ENCODE measurements around the gene PAK3.
A peak's percentile ranks its signal among the peaks of the same experiment; 100 is the strongest.

PAK3 gene

GRCh38 chrX:111244235-111244750, 148.3 kb downstream of the PAK3 start:
- Histone ChIP-seq H3K79me2 (ENCODE audit: low read length) (no peaks in the 10 kb centered on the region), H3K36me3 (replicated peaks; ENCODE audit: low read depth, low read length) (no peaks in the 10 kb centered on the region), H3K9ac (ENCODE audit: low read length) (no peak overlapping the region), H3K4me3 (ENCODE audit: low read length) (no peak overlapping the region), H3K4me1 (ENCODE audit: low read length) (no peaks in the 10 kb centered on the region), H3K27ac (ENCODE audit: low read length) (no peak overlapping the region), H4K20me1 (ENCODE audit: insufficient read depth, low read length) (no peaks in the 10 kb centered on the region), H3K9me3 (ENCODE audit: insufficient read depth, low read length) (no peaks in the 10 kb centered on the region), H3K4me2 (ENCODE audit: low read length) (no peak overlapping the region), H2AFZ (ENCODE audit: low read depth, low read length) (no peak overlapping the region), H3K27me3 (ENCODE audit: low read depth, low read length) (no peaks in the 10 kb centered on the region)
- TF ChIP-seq EZH2phosphoT487 (IDR thresholded peaks at IDR 0.05; ENCODE audit: low read depth), result no peak
- TF ChIP-seq CTCF (IDR thresholded peaks at IDR 0.05; ENCODE audit: low read depth, low read length), result peak; percentile 58

- TF ChIP-seq EZH2phosphoT487 (IDR thresholded peaks at IDR 0.05; ENCODE audit: low read depth) (no peak), CTCF (IDR thresholded peaks at IDR 0.05; ENCODE audit: low read depth, low read length) (no peak)
Observed at GRCh38 chrX:111254896-111255693, 159.1 kb downstream of the PAK3 start.

GRCh38 chrX:111257733-111258132, 161.7 kb downstream of the PAK3 start:
- no peak overlapping the region for H3K4me2 ChIP-seq (ENCODE audit: low read length)
- H3K36me3 ChIP-seq (replicated peaks; ENCODE audit: low read depth, low read length), result no peaks in the 10 kb centered on the region
- no peaks in the 10 kb centered on the region for H3K79me2 ChIP-seq (ENCODE audit: low read length)
- H4K20me1 ChIP-seq (ENCODE audit: insufficient read depth, low read length), result no peaks in the 10 kb centered on the region
- no peak for TF ChIP-seq EZH2phosphoT487 (IDR thresholded peaks at IDR 0.05; ENCODE audit: low read depth)
- TF ChIP-seq CTCF (IDR thresholded peaks at IDR 0.05; ENCODE audit: low read depth, low read length), result no peak
- H3K9ac ChIP-seq (ENCODE audit: low read length), result no peak overlapping the region
- no peaks in the 10 kb centered on the region for H3K27me3 ChIP-seq (ENCODE audit: low read depth, low read length)
- no peak overlapping the region for H2AFZ ChIP-seq (ENCODE audit: low read depth, low read length)
- no peak overlapping the region for H3K27ac ChIP-seq (ENCODE audit: low read length)
- H3K9me3 ChIP-seq (ENCODE audit: insufficient read depth, low read length), result no peaks in the 10 kb centered on the region
- no peaks in the 10 kb centered on the region for H3K4me1 ChIP-seq (ENCODE audit: low read length)
- no peak overlapping the region for H3K4me3 ChIP-seq (ENCODE audit: low read length)

More at GRCh38 chrX:111254896-111255693, 159.1 kb downstream of the PAK3 start:
- Histone ChIP-seq H3K27ac (ENCODE audit: low read length) (no peak overlapping the region), H3K36me3 (replicated peaks; ENCODE audit: low read depth, low read length) (no peaks in the 10 kb centered on the region), H3K9ac (ENCODE audit: low read length) (no peak overlapping the region), H3K27me3 (ENCODE audit: low read depth, low read length) (no peaks in the 10 kb centered on the region), H3K4me2 (ENCODE audit: low read length) (no peak overlapping the region), H3K4me3 (ENCODE audit: low read length) (no peak overlapping the region), H4K20me1 (ENCODE audit: insufficient read depth, low read length) (no peaks in the 10 kb centered on the region), H3K9me3 (ENCODE audit: insufficient read depth, low read length) (no peaks in the 10 kb centered on the region), H2AFZ (ENCODE audit: low read depth, low read length) (no peak overlapping the region), H3K4me1 (ENCODE audit: low read length) (no peaks in the 10 kb centered on the region), H3K79me2 (ENCODE audit: low read length) (no peaks in the 10 kb centered on the region)

- Histone ChIP-seq H3K9ac (ENCODE audit: low read length) (no peak overlapping the region), H3K27me3 (ENCODE audit: low read depth, low read length) (0 out of 2 replicates have a peak, but pooled peaks cover 4% of the 10 kb centered on the region)
- TF ChIP-seq EZH2phosphoT487 (IDR thresholded peaks at IDR 0.05; ENCODE audit: low read depth), result no peak
- TF ChIP-seq CTCF (IDR thresholded peaks at IDR 0.05; ENCODE audit: low read depth, low read length), result no peak
Observed at GRCh38 chrX:111259559-111259958, 163.6 kb downstream of the PAK3 start.

More at GRCh38 chrX:111259559-111259958, 163.6 kb downstream of the PAK3 start:
- Histone ChIP-seq H3K4me1 (ENCODE audit: low read length) (no peaks in the 10 kb centered on the region), H3K79me2 (ENCODE audit: low read length) (no peaks in the 10 kb centered on the region), H3K27ac (ENCODE audit: low read length) (no peak overlapping the region), H3K9me3 (ENCODE audit: insufficient read depth, low read length) (no peaks in the 10 kb centered on the region), H4K20me1 (ENCODE audit: insufficient read depth, low read length) (no peaks in the 10 kb centered on the region), H3K4me3 (ENCODE audit: low read length) (no peak overlapping the region), H2AFZ (ENCODE audit: low read depth, low read length) (no peak overlapping the region), H3K36me3 (replicated peaks; ENCODE audit: low read depth, low read length) (no peaks in the 10 kb centered on the region), H3K4me2 (ENCODE audit: low read length) (no peak overlapping the region)

All from OCI-LY3 (cell line).